OCI-LY3 (cell line): ENCODE results near the gene NR6A1.

Experiments used
- H2AFZ ChIP-seq: fragments of 200-600, 300-600 bp; shearing (Covaris generic); 2 replicates; pipeline ENCODE4 v1.6.0; 2014; ENCODE audit warnings: antibody characterized with exemption, low read depth, low read length
- H3K27ac ChIP-seq: fragments of 200-600, 300-600 bp; sonication (generic); 2 replicates; pipeline ENCODE4 v1.5.1; 2014; ENCODE audit warnings: mild to moderate bottlenecking, low read length, moderate library complexity, mixed read lengths
- H3K27me3 ChIP-seq: fragments of 200-600, 300-600 bp; sonication (generic); 2 replicates; pipeline ENCODE4 v1.6.1; 2014; ENCODE audit warnings: low read depth, low read length, mixed read lengths
- H3K36me3 ChIP-seq: fragments of 200-600, 300-600 bp; sonication (generic); replicated peaks from 2 replicates; pipeline ENCODE3; 2014; ENCODE audit warnings: low read depth, low read length, mixed read lengths
- H3K4me1 ChIP-seq: fragments of 300-600, 200-600 bp; sonication (generic); 2 replicates; pipeline ENCODE4 v1.6.1; 2014; ENCODE audit warnings: low read length, mixed read lengths
- H3K4me2 ChIP-seq: fragments of 200-600, 300-600 bp; sonication (generic); 2 replicates; pipeline ENCODE4 v1.6.1; 2014; ENCODE audit warnings: low read length, mixed read lengths
- H3K4me3 ChIP-seq: fragments of 300-600, 200-600 bp; sonication (generic); 2 replicates; pipeline ENCODE4 v1.5.1; 2014; ENCODE audit warnings: antibody characterized with exemption, mild to moderate bottlenecking, low read length, moderate library complexity
- H3K79me2 ChIP-seq: fragments of 300-600, 200-600 bp; shearing (Covaris generic); 2 replicates; pipeline ENCODE4 v1.6.1; 2014; ENCODE audit warnings: mild to moderate bottlenecking, low read length, mixed read lengths
- H3K9ac ChIP-seq: fragments of 300-600, 200-600 bp; shearing (Covaris generic); 2 replicates; pipeline ENCODE4 v1.6.0; 2014; ENCODE audit warnings: mild to moderate bottlenecking, low read length, moderate library complexity
- H3K9me3 ChIP-seq: fragments of 200-600, 300-600 bp; shearing (Covaris generic); 2 replicates; pipeline ENCODE4 v1.6.1; 2014; ENCODE audit warnings: low read length, mixed read lengths; ENCODE audit not compliant: insufficient read depth
- H4K20me1 ChIP-seq: fragments of 200-600, 300-600 bp; sonication (generic); 2 replicates; pipeline ENCODE4 v1.6.1; 2016; ENCODE audit warnings: low read length, mixed read lengths; ENCODE audit not compliant: insufficient read depth
- EZH2phosphoT487 ChIP-seq: fragments of 200-600 bp; shearing (Covaris generic); IDR thresholded peaks from 2 replicates; pipeline ENCODE4 v1.6.1; 2018; ENCODE audit warnings: antibody characterized with exemption, mixed run types, low read depth
- TF ChIP-seq, protein P1 (sequence below): fragments of 200-600, 300-600 bp; sonication (generic); IDR thresholded peaks from 2 replicates; pipeline ENCODE4 v1.5.1; 2014; ENCODE audit warnings: antibody characterized with exemption, low read length, low read depth

Gene NR6A1

DNA sequence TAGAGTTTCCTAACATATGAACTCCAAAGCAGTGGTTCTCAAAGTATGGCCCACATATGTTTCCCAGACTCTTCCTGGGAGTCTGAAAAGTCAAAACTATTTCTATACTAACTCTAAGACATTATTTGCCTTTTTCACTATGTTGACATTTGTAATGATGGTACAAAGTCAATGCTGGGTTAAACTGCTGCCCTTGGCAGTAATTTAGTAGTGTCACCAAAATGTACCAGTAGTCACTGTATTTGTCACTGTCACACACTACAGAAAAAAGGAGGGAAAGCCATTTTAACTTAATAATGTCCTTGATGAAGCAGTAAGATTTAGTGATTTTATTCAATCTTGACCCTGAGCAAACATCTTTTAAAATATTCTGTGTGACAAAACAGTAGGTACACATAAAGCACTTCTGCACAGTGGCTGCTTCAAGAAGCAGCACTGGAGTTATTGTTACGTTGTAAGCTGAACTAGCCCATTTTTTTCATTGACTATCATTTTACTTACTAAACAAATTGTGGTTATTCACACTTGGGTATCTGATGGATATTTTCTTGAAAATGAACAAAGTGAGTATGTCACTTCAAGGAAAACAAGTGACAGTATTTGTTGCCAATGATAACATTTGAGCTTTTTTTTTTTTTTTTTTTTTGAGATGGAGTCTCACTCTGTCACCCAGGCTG is 90.3 kb downstream of the NR6A1 start:
- Histone ChIP-seq H3K4me2 (no peak overlapping the region), H3K36me3 (peaks cover 4% of the 10 kb centered on the region), H3K27ac (no peak overlapping the region), H3K27me3 (no peaks in the 10 kb centered on the region), H2AFZ (no peak overlapping the region), H3K79me2 (no peaks in the 10 kb centered on the region), H3K4me3 (no peak overlapping the region), H4K20me1 (peaks cover 6% of the 10 kb centered on the region; the same call in 1 of the 2 replicates), H3K4me1 (no peaks in the 10 kb centered on the region), H3K9me3 (no peaks in the 10 kb centered on the region), H3K9ac (no peak overlapping the region)
- TF ChIP-seq EZH2phosphoT487, result no peak
- TF ChIP-seq, protein P1, sequence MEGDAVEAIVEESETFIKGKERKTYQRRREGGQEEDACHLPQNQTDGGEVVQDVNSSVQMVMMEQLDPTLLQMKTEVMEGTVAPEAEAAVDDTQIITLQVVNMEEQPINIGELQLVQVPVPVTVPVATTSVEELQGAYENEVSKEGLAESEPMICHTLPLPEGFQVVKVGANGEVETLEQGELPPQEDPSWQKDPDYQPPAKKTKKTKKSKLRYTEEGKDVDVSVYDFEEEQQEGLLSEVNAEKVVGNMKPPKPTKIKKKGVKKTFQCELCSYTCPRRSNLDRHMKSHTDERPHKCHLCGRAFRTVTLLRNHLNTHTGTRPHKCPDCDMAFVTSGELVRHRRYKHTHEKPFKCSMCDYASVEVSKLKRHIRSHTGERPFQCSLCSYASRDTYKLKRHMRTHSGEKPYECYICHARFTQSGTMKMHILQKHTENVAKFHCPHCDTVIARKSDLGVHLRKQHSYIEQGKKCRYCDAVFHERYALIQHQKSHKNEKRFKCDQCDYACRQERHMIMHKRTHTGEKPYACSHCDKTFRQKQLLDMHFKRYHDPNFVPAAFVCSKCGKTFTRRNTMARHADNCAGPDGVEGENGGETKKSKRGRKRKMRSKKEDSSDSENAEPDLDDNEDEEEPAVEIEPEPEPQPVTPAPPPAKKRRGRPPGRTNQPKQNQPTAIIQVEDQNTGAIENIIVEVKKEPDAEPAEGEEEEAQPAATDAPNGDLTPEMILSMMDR, result no peak

DNA sequence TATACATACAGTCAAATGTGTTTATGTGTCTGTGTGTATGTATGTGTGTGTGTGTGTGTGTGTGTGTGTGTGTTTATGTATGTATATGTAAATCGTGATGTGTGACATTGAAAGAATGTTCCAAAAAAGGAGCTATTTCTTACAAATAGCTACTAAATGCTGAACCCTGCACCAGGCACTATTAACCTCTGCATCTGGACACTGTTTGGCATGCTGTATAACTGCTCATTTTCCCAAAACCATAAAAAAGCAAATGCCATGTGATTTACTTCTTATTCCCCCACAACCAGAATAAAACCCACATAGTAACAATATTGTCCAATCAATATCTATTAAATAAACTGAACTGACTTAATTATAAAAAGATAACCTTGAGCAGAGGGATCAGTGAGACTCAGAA is 91.1 kb downstream of the NR6A1 start:
- Histone ChIP-seq H3K27me3 (no peaks in the 10 kb centered on the region), H3K79me2 (no peaks in the 10 kb centered on the region), H3K4me2 (no peak overlapping the region), H3K4me3 (no peak overlapping the region), H3K36me3 (peaks cover 4% of the 10 kb centered on the region), H3K27ac (no peak overlapping the region), H3K9me3 (no peaks in the 10 kb centered on the region), H4K20me1 (peaks cover 8% of the 10 kb centered on the region; the same call in 1 of the 2 replicates), H3K9ac (no peak overlapping the region), H3K4me1 (no peaks in the 10 kb centered on the region), H2AFZ (no peak overlapping the region)
- no peak for TF ChIP-seq EZH2phosphoT487
- TF ChIP-seq, protein P1, result no peak

DNA sequence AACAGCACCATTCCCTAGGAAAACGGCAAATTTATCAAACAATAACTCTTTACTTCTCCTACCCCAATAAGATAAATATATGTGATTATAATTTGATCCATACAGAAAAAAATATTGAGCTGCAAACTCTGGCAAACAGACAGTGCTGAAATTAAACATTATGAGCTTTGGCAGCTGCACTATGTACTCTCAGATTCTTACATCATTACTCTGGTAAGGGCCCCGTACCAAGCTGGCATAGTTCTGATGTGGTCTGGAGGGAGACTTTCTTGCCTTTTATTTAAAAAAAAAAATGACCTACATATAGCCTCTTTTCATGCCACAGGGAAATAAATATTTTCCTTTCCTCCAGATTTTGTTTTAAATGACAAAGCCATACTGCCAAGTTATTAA is 95.0 kb downstream of the NR6A1 start:
- Histone ChIP-seq H3K27ac (no peak overlapping the region), H3K9me3 (no peaks in the 10 kb centered on the region)

More for the DNA sequence above, 95.0 kb downstream of the NR6A1 start:
- Histone ChIP-seq H3K79me2 (no peaks in the 10 kb centered on the region), H3K4me2 (no peak overlapping the region), H3K4me1 (no peaks in the 10 kb centered on the region), H3K27me3 (no peaks in the 10 kb centered on the region), H3K36me3 (no peaks in the 10 kb centered on the region), H3K4me3 (no peak overlapping the region), H2AFZ (no peak overlapping the region), H4K20me1 (peaks cover 11% of the 10 kb centered on the region; the same call in 1 of the 2 replicates), H3K9ac (no peak overlapping the region)
- no peak for TF ChIP-seq EZH2phosphoT487
- TF ChIP-seq, protein P1, result no peak
